Stimulated activated naive B cell treated with anti-CD40 and anti-IgM and Interleukin-4, amounts not matched to agents 10 μg/mL and 1 μg/mL and 100 μg/mL, for 72 hours (primary cell): Measurements from ENCODE around the gene CRLF1.

ENCODE experiments used
- ATAC-seq, 2 donors: fragments of 150-1000 bp; cut with Tn5 transposase; replicated peaks; 2 replicates each; pipeline ENCODE4 v1.10.0; 2021; ENCODE audit warnings: moderate library complexity in 1 of 2
- DNase-seq: peaks from one replicate; pipeline ENCODE4 v3.0.0; 2021
- H3K27ac Mint-ChIP-seq: one replicate; pipeline ENCODE4 v1.8.0; 2022; ENCODE audit warnings: mild to moderate bottlenecking, mixed read lengths
- H3K27me3 Mint-ChIP-seq, 2 donors: one replicate each; pipeline ENCODE4 v1.8.0; 2022; ENCODE audit warnings: mixed read lengths in 2 of 2
- H3K36me3 Mint-ChIP-seq, 2 donors: one replicate each; pipeline ENCODE4 v1.8.0; 2022; ENCODE audit warnings: mixed read lengths in 2 of 2, mild to moderate bottlenecking in 1 of 2
- H3K4me1 Mint-ChIP-seq, 2 donors: one replicate each; pipeline ENCODE4 v1.8.0; 2022; ENCODE audit warnings: mixed read lengths in 2 of 2, mild to moderate bottlenecking in 1 of 2
- H3K4me3 Mint-ChIP-seq, 2 donors: one replicate each; pipeline ENCODE4 v1.8.0; 2022; ENCODE audit warnings: mild to moderate bottlenecking in 2 of 2, mixed read lengths in 2 of 2, moderate library complexity in 1 of 2
- H3K9me3 Mint-ChIP-seq, 2 donors: one replicate each; pipeline ENCODE4 v1.8.0; 2022; ENCODE audit warnings: mixed read lengths in 2 of 2, mild to moderate bottlenecking in 1 of 2

Gene CRLF1

DNA sequence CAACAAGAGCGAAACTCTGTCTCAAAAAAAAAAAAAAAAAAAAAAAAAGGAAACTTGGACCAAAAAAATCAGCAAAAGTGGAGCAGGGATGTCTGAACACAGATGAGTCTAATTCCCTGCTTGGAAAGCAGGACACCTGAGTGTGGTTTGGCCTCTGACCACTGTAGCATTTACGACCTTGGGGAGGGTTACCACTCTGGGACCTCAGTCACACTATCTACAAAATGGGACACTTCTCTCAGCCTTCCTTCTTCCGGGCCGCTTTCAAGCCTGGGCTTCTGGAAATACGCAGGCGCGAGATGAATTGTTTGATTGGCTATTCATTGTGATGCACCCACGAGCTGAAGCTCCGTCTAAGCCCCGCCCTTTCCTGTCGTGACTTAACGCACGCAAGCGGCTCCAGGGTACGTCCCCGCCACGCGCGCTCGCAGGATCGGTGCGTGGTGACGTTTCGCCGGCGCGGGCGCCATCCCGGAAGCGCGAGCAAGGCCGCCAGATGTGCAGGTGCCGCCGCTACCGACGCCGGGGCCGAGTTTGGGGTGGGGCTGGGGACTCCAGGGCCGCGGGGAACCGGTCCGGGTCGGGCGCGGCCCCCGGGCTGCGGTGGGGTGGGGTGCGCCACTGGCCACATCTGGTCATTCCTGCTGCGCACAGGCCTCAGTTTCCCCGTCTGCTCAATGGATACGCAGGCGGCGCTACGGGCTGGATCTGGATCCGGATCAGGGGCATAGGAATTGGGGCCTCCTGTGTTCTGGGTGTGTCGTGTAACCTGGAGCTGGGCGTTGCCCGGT is 49.0 kb downstream of the CRLF1 start, which contains the start of gene KXD1:
TSS of gene KXD1 (plus strand) at position 460 of the 791 bp plus-strand sequence. CDS start 4,187 bp downstream, outside the sequence.
- peak; percentile 98 for DNase-seq
- H3K4me1 Mint-ChIP-seq, result peaks cover 9 to 29% of the 10 kb centered on the region in 2 donors
- H3K4me3 Mint-ChIP-seq, result peak within 1 kb of the TSS; percentile 89 to 90
- H3K27me3 Mint-ChIP-seq, result no peaks in the 10 kb centered on the region
- H3K27ac Mint-ChIP-seq, result peak within 1 kb of the TSS; percentile 96
- H3K9me3 Mint-ChIP-seq, result no peaks in the 10 kb centered on the region
- ATAC-seq, result peak; percentile 98 to 99
- peaks cover 6 to 17% of the 10 kb centered on the region in 2 donors for H3K36me3 Mint-ChIP-seq

- DNase-seq (no peak), ATAC-seq (no peak)
- no peaks in the 10 kb centered on the region for H3K36me3 Mint-ChIP-seq
- H3K4me1 Mint-ChIP-seq, result no peaks in the 10 kb centered on the region
- H3K4me3 Mint-ChIP-seq, result no peak overlapping the region
- no peaks in the 10 kb centered on the region for H3K27me3 Mint-ChIP-seq
- no peaks in the 10 kb centered on the region for H3K9me3 Mint-ChIP-seq
- H3K27ac Mint-ChIP-seq, result no peak overlapping the region
Observed at GRCh38 chr19:18551631-18552030, 55.0 kb downstream of the CRLF1 start.

- DNase-seq, result peak; percentile 77
- peaks cover 17 to 33% of the 10 kb centered on the region in 2 donors for H3K4me1 Mint-ChIP-seq
- peak overlapping the region; percentile 99 for H3K27ac Mint-ChIP-seq
- no peaks in the 10 kb centered on the region for H3K9me3 Mint-ChIP-seq
- peak; percentile 88 to 92 for ATAC-seq
- peaks cover 8 to 19% of the 10 kb centered on the region in 2 donors for H3K36me3 Mint-ChIP-seq
- H3K4me3 Mint-ChIP-seq, result peak overlapping the region; percentile 88 to 93
- no peaks in the 10 kb centered on the region for H3K27me3 Mint-ChIP-seq
Observed at GRCh38 chr19:18543814-18544475, 62.7 kb downstream of the CRLF1 start.
